Omental fat pad (tissue), 4 donors: Measurements from ENCODE around the gene KPNA1. TPM values are rescaled to one million over a fixed set of nuclear protein-coding genes. Genes with fewer than 3 reads are reported as not detected.

ENCODE experiments used
- ATAC-seq: fragments of 150-250 bp; one replicate; pipeline ENCODE4 v1.9.1; 2016; ENCODE audit warnings: mild to moderate bottlenecking, moderate library complexity; ENCODE audit not compliant: low FRiP score
- DNase-seq: peaks from one replicate; pipeline ENCODE4 v3.0.0-alpha.2; 2019; ENCODE audit warnings: low spot score
- CTCF ChIP-seq, 3 donors: fragments of 450-650 bp; IDR thresholded peaks; one replicate each; pipeline ENCODE4 v1.5.1; 2016 to 2017; ENCODE audit warnings: antibody characterized with exemption in 3 of 3, mild to moderate bottlenecking in 3 of 3, moderate library complexity in 2 of 3
- total RNA-seq, 4 donors: library from RNA; depleted of rRNA; stranded (reverse); fragments of >200 nt; gene quantifications; one replicate each; pipeline ENCODE4 v1.1.0, GENCODE V29; 2016

KPNA1 gene
- total RNA-seq, 4 donors from 2014 or later, result 31.1 to 60.8 (median 46.7) TPM

DNA sequence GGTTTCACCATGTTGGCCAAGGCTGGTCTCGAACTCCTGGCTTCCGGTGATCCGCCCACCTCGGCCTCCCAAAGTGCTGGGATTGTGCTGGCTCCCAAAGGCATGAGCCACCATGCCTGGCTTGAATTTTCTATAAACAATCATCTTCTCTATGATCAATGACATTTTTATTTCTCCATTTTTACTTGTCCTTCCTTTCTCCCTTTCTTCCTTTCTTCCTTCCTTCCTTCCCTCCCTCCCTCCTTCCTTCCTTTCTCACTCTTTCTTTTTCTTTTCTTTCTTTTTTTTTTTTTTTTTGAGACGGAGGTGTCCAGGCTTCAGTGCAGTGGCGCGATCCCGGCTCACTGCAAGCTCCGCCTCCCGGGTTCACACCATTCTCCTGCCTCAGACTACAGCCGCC, 8.6 kb upstream of the KPNA1 start:
- DNase-seq, result no peak
- TF ChIP-seq CTCF (IDR thresholded peaks at IDR 0.05), result no peak
- no peak for ATAC-seq

DNA sequence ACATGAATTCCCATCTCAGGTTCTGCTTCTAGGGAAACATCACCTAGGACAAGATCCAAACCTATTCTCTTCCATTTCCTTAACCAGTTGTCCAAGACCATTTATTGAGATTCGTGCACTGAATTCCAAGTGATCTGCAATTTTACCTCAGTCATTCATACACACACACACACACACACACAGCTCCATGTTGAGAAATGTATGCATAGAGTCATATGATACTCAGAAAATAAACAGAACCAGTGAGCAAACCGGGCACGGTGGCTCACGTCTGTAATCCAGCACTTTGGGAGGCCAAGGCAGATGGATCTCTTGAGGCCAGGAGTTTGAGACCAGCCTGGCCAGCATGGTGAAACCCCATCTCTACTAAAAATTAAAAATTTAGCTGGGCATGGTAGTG, 6.1 kb upstream of the KPNA1 start:
- ATAC-seq, result no peak

DNA sequence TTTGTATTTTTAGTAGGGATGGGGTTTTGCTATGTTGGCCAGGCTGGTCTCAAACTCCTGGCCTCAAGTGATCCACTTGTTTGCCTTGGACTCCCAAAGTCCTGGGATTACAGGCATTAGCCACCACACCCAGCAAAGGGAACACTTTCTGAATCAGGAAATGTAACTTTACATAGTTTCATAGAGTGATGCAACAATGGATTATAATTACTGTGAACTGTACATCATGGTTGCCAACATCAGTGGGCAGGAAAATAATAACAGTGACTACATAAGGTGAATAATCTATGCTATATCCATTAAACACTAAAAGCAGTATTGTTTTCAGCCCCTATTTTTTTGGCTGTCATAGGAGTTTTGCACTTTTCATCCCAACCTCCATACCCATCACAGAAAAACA, 5.0 kb upstream of the KPNA1 start:
- ATAC-seq (no peak), DNase-seq (no peak)
- no peak for TF ChIP-seq CTCF (IDR thresholded peaks at IDR 0.05)

More for the DNA sequence above, 6.1 kb upstream of the KPNA1 start:
- no peak for DNase-seq
- no peak for TF ChIP-seq CTCF (IDR thresholded peaks at IDR 0.05)

DNA sequence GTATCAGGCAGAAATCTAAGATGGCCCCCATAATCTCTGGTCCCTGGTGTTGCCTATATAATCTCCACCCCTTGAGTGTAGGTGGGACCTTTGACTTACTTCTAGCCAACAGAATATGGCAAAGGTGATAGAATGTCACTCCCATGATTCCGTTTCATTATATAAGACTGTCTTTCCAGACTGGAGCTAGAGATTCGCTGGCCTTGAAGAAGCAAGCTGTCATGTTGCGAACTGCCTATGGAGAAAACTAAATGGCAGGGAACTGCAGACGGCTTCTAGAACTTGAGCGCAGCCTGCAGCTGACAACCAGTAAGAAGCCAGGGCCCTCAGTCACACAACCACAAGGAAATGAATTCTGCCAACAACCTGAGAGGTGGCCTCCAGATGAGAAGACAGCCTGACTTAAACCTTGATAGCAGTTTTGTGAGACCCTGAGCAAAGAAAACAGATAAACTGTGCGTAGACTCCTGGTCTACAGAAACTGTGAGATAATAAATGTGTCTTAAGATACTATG, 2.2 kb upstream of the KPNA1 start:
- DNase-seq, result no peak
- no peak for TF ChIP-seq CTCF (IDR thresholded peaks at IDR 0.05)
- ATAC-seq, result no peak

DNA sequence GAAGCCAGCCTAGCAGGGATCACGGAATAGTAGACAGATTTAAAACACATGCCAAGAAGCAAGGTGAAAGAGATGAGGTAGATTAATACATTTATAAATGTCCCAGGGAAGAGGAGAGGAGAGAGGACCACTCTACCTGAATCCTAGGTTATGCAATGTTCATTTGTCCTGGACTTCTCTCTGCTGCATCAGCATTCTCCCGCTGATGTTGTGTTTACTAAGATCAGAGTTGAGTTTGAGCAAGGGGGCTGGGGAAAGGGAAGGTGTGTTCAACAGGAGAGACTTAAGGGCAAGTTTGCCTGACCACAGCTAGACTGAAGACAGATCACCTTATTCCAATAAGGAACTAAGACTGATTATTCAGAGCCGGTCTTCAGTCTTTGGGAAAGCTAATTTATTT, 1.1 kb upstream of the KPNA1 start:
- TF ChIP-seq CTCF (IDR thresholded peaks at IDR 0.05), result no peak
- DNase-seq (no peak), ATAC-seq (no peak)

DNA sequence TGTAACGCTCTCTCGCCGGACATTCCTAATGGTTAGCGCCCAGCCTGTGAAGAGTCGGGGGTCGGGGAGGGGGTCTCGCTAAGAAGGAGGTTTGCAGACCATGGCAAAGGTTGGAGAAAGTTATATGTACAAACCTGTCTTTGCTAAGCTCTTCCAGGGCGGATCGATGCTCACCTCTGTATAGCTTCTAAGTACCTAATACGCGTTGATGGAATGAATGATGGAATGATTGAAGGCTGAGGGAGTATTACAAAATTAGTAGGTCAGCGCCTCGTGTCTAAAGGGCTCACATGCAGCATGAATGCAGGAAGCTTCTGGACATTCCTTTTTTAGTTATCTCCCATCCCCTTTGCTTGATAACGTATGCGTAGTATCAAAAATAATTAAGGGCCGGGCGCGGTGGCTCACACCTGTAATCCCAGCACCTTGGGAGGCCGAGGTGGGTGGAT, 305 bp upstream of the KPNA1 start:
- ATAC-seq (no peak), DNase-seq (no peak)
- TF ChIP-seq CTCF (IDR thresholded peaks at IDR 0.05), result no peak

GRCh38 chr3:122513386-122514122, 1.2 kb downstream of the KPNA1 start:
- DNase-seq, result no peak
- ATAC-seq, result no peak
- TF ChIP-seq CTCF (IDR thresholded peaks at IDR 0.05), result no peak
